Stimulated activated CD4-positive, alpha-beta T cell treated with anti-CD3 and anti-CD28 coated beads, Interleukin-1b, Interleukin-23, amount 100 ng/mL, for 24 hours (primary cell): ENCODE results near the gene E2F2.

Experiments
- DNase-seq, 4 experiments: peaks; one replicate each; pipeline ENCODE4 v3.0.0-alpha.2; 2020; ENCODE audit warnings: low read depth in 4 of 4, low spot score in 1 of 4

Gene E2F2

GRCh38 chr1:23530747-23531561 is at the start of gene E2F2:
Gene E2F2 (minus strand): TSS chr1:23531233. CDS start chr1:23530793, 440 bp downstream.
- DNase-seq: peak; percentile 44 to 71 (median 60)

GRCh38 chr1:23578997-23579363 is 47.9 kb upstream of the E2F2 start:
- no peak for DNase-seq

- DNase-seq: no peak
These were observed 47.4 kb upstream of the E2F2 start for GRCh38 chr1:23578311-23578996.

- DNase-seq: peak in 1 of 4 experiments; percentile 36
These were observed 46.3 kb upstream of the E2F2 start for GRCh38 chr1:23577056-23578004.

- no peak for DNase-seq
These were observed 45.5 kb upstream of the E2F2 start for GRCh38 chr1:23576338-23577055.

- DNase-seq: no peak
These were observed 44.3 kb upstream of the E2F2 start for GRCh38 chr1:23575226-23575810.

GRCh38 chr1:23574265-23574754 is 43.3 kb upstream of the E2F2 start:
- DNase-seq: no peak

GRCh38 chr1:23573574-23574182 is 42.6 kb upstream of the E2F2 start:
- DNase-seq: no peak

GRCh38 chr1:23571465-23571864 is 40.4 kb upstream of the E2F2 start:
- DNase-seq: no peak

- DNase-seq: no peak
These were observed 39.1 kb upstream of the E2F2 start for GRCh38 chr1:23570001-23570691.

- no peak for DNase-seq
These were observed 37.8 kb upstream of the E2F2 start for GRCh38 chr1:23568608-23569383.

- DNase-seq: no peak
These were observed 37.1 kb upstream of the E2F2 start for GRCh38 chr1:23567996-23568607.

GRCh38 chr1:23567629-23567995 is 36.6 kb upstream of the E2F2 start:
- DNase-seq: no peak

- DNase-seq: no peak
These were observed 35.3 kb upstream of the E2F2 start for GRCh38 chr1:23566304-23566703.

- no peak for DNase-seq
These were observed 34.7 kb upstream of the E2F2 start for GRCh38 chr1:23565776-23566175.

- DNase-seq: no peak
These were observed 33.6 kb upstream of the E2F2 start for GRCh38 chr1:23564529-23565122.

- DNase-seq: no peak
These were observed 32.8 kb upstream of the E2F2 start for GRCh38 chr1:23563755-23564374.
